GM12878 (cell line): ENCODE data around the gene ERO1B.

Experiments used
- POLR2A ChIP-seq: IDR thresholded peaks from 2 replicates; pipeline ENCODE4 v1.6.1; 2011; ENCODE audit warnings: low read depth, mild to moderate bottlenecking, low read length
- TF ChIP-seq, protein P1 (sequence below), 3 experiments: IDR thresholded peaks in 2 of 3; conservative IDR thresholded peaks in 1 of 3; 2 replicates each; pipeline ENCODE4 v1.5.1; 2011; ENCODE audit warnings: low read depth in 3 of 3, low read length in 3 of 3, mild to moderate bottlenecking in 3 of 3, control low read depth in 2 of 3, moderate library complexity in 2 of 3, inconsistent platforms in 1 of 3, mixed read lengths in 1 of 3; ENCODE audit not compliant: control insufficient read depth in 2 of 3, insufficient read depth in 1 of 3; ENCODE audit errors: extremely low read depth in 1 of 3

DNA sequence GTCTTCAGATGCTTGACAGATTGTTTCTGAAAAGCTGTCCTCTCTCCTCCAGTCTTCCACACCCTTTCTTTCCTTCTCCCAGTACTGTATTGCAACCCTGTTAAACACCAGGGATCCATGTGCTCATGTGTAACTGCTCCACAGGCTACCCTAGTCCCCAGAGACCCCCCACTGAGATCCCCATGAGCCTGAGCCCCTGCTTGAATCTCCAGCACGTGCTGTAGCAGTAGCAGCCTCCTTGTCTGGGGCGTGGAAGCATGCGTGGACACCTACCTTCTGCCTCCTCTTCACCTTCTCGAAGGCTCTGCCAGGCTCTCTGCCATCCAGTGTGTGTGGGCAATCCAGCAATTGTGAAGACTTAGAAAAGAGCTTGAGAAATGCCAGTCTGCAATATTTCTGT is 114.2 kb downstream of the ERO1B start:
- TF ChIP-seq POLR2A = no peak
- TF ChIP-seq, protein P1, sequence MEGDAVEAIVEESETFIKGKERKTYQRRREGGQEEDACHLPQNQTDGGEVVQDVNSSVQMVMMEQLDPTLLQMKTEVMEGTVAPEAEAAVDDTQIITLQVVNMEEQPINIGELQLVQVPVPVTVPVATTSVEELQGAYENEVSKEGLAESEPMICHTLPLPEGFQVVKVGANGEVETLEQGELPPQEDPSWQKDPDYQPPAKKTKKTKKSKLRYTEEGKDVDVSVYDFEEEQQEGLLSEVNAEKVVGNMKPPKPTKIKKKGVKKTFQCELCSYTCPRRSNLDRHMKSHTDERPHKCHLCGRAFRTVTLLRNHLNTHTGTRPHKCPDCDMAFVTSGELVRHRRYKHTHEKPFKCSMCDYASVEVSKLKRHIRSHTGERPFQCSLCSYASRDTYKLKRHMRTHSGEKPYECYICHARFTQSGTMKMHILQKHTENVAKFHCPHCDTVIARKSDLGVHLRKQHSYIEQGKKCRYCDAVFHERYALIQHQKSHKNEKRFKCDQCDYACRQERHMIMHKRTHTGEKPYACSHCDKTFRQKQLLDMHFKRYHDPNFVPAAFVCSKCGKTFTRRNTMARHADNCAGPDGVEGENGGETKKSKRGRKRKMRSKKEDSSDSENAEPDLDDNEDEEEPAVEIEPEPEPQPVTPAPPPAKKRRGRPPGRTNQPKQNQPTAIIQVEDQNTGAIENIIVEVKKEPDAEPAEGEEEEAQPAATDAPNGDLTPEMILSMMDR (IDR thresholded peaks at IDR 0.05 in 2 of 3, conservative IDR thresholded peaks at IDR 0.05 in 1 of 3; ENCODE audit: control insufficient read depth in 2 of 3, extremely low read depth in 1 of 3, insufficient read depth in 1 of 3, low read depth in 3 of 3, low read length in 3 of 3) = no peak
